Liver (tissue), 3 donors: ENCODE measurements around the gene POLA1.

Experiments used
- CTCF ChIP-seq: fragments of 150-350 bp; IDR thresholded peaks from 2 replicates; pipeline ENCODE4 v1.5.1; 2017; ENCODE audit warnings: improper control_type of control experiment, low read depth, low read length; ENCODE audit not compliant: missing input control
- HNF4A ChIP-seq, 2 donors: conservative IDR thresholded peaks; 2 replicates each; pipeline ENCODE4 v1.6.1; 2016; ENCODE audit warnings: antibody characterized with exemption in 2 of 2, mild to moderate bottlenecking in 2 of 2
- YY1 ChIP-seq: IDR thresholded peaks from 2 replicates; pipeline ENCODE4 v1.6.1; 2016; ENCODE audit warnings: antibody characterized with exemption, mild to moderate bottlenecking
- ZBTB33 ChIP-seq: IDR thresholded peaks from 2 replicates; pipeline ENCODE4 v1.6.1; 2016; ENCODE audit warnings: antibody characterized with exemption
- TF ChIP-seq, protein P1 (sequence below): IDR thresholded peaks from 2 replicates; pipeline ENCODE4 v1.6.1; 2016; ENCODE audit warnings: antibody characterized with exemption
- donor health status: healthy.
- donor health status: healthy.

GRCh38 chrX:24955372-24955930, 261.7 kb downstream of the POLA1 start:
- no peak for TF ChIP-seq CTCF
- TF ChIP-seq, protein P1, sequence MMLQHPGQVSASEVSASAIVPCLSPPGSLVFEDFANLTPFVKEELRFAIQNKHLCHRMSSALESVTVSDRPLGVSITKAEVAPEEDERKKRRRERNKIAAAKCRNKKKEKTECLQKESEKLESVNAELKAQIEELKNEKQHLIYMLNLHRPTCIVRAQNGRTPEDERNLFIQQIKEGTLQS: no peak
- TF ChIP-seq HNF4A (conservative IDR thresholded peaks at IDR 0.05): no peak
- TF ChIP-seq YY1: no peak
- no peak for TF ChIP-seq ZBTB33
